GM18520 (cell line): Measurements from ENCODE around the gene SIRPB2.
A peak's percentile ranks its signal among the peaks of the same experiment; 100 is the strongest.

Source experiments
- ATAC-seq: cut with Tn5 transposase; IDR thresholded peaks from one replicate; pipeline ENCODE4 v1.9.1; 2021; ENCODE audit not compliant: unreplicated experiment

Gene SIRPB2

GRCh38 chr20:1472556-1473245, 18.5 kb downstream of the SIRPB2 start:
- no peak for ATAC-seq

GRCh38 chr20:1471242-1471641, 20.0 kb downstream of the SIRPB2 start:
- no peak for ATAC-seq

- ATAC-seq = no peak
Observed at GRCh38 chr20:1469925-1470571, 21.2 kb downstream of the SIRPB2 start.

DNA sequence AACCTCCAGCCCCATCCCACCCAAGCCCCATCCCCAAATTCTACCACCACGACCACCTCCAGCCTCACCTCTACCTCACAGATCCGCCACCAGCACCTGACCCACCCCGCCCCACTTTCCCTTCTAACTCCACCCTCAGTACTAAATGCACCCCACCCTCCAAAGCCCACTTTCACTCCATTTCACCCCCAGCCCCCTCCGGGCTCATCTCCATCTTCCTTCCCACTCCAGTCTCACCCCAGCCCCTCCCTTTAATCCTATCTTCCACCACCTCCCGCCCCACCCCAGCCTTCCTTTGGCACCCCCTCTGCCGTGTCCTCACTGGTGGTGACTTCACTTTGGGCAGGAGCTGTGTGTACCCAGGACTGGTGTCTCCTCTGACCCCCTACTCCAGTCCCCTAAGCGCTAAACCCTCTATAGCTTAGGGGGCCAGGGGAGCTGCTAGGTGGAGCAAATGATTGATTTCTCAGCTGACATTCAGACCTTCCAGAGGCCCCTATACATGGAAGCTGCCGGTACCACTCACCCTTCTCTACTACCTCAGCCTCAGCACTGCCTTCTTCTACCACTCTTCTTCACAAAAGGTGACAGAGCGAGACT, 21.8 kb downstream of the SIRPB2 start:
- ATAC-seq = no peak

DNA sequence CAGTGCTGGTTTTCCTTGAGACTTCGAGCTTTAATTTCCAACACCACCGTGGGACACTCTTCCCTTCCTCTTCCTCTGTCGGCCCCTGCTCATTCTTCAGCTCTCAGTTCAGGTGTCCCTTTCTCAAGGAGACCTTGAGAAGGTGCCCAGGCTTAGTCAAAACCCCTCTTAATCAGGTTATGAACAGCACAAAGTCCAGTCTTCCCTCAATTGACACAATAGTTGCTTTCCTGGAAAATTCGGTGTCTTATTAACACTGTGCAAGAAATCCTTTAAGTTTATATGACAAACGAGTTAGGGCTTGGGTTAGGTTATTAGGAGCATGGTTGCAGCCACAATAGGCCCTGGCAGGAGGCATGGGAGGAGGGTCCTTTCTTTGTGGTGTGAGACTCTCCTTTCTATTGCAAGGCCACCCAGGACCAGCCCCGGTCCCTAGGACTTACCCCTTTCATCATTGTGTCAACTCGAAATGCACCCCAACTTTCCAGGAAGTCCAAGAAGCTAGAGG, 23.0 kb downstream of the SIRPB2 start:
- no peak for ATAC-seq

DNA sequence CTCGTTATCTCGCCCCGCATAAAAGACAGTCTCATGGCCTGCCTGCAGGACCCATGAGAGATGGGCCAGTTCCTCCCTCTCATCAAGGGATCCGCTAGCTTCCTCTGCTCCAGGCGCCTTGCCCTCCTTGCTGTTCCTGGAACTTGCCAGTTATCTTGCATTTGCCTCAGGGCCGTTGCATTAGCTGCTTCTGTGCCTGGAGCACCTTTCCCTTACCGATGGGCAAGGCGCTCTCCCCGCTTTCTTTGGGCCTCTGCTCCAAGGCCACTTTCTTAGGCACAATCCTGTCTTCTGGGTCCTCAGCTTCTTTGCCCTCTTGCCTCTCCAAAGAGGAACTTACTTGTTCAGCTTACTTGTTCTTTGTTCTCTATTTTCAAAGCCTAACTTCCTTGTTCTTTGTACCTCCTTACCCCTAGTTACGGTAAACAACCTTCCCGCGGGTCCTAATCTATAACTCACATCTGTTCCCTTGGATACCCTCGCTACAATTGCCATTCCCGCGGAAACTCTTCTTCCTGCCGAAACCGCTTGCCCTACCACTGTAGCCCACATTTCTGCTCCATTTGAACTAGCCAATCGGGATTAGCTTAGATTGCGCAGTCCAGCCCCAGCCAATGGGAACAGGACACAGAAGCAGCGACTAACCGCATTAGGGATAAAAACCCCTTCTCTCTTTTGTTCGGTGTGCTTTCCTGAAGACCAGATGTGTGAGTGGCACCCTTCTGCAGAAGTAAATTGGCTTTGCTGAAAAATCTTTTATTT, 23.7 kb downstream of the SIRPB2 start:
- ATAC-seq = no peak

DNA sequence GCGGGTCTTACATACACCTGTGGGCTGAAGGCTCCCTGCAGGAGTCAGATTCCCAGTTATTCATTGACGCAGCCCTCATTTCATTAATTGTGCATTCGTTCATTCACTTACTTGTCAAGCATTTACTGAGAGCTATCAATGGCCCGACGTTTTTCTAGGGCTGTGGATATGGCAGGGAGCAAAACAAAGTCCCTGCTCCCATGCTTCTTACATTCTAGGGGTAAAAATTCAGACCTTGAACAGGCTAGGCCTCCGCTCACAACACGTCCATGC, 24.2 kb downstream of the SIRPB2 start:
- no peak for ATAC-seq

- peak; percentile 79 for ATAC-seq
Observed at GRCh38 chr20:1466211-1467081, 24.8 kb downstream of the SIRPB2 start, which contains the start of gene NSFL1C. NSFL1C (minus strand) TSS chr20:1466849; CDS start chr20:1466824, 25 bp downstream.

GRCh38 chr20:1465470-1466210, 25.6 kb downstream of the SIRPB2 start:
- no peak for ATAC-seq

DNA sequence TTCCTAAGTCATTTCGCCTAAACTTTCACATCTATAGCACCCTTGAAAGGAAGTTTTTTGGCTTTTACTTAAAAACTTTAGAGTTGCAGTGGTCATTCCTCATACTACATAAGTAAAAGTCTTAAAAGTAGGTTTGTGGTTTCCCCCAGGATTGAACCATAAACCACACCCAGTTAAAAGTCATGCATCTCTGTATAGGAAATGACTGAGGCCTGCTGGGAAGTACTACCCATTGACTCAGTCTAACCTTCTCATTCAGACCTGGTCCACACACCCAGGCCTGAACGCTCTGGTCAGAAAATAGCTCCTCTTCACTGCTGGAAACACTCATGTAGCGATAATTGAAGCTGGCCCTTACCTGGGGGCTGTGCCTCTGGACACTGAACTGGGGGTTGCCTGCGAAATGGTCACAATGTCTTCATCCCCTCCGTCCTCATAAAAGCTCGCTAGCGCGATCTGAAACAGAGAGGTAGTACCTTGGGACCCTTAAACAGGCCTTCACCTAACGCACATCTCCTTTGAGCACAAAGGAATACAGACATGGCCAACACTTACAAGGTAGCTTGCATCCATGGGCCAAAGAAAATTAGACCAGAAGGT, 27.1 kb downstream of the SIRPB2 start:
- ATAC-seq = no peak

- ATAC-seq = no peak
Observed at GRCh38 chr20:1462834-1463233, 28.4 kb downstream of the SIRPB2 start.

DNA sequence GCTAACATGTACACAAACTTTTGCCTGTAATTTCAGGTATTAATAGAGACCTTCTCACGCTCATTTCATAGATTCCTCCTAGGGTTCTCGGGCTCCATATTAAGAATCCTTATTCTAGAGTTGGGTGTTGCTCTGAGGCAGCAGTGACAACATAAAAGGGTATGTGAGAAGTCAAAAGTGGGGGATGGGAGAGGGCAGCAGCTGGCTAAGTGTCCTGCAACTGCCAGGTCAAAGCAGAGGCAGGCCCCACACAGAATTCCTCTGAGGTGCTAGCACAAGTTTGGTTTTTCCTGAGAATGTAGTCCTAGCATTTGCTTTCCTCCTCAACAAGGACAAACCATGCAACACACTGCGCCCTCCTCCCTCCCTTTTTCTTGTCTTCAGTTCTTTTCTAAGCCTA, 29.2 kb downstream of the SIRPB2 start:
- ATAC-seq = no peak

DNA sequence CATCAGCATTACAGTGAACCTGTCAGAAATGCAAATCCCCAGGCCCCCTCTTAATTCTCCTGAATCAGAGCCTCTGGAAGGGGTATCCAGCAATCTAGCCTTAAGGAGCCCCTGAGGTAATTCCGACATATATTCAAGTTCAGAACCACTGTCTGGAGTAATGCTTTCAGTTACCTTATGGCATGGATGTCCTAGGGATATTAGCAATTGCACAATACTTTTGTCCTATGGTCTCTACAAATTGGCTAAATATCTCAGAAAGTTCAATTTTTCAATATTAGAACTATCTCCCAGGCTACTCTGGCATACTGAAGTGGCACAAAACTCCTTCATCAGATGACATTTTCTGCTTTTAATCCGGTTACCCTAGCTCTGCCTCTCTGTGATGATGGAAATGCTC, 30.9 kb downstream of the SIRPB2 start:
- ATAC-seq = no peak

- no peak for ATAC-seq
Observed at GRCh38 chr20:1457992-1458391, 33.2 kb downstream of the SIRPB2 start.

- no peak for ATAC-seq
Observed at GRCh38 chr20:1456300-1456699, 34.9 kb downstream of the SIRPB2 start.

GRCh38 chr20:1450926-1451491, 40.2 kb downstream of the SIRPB2 start:
- ATAC-seq = no peak

- no peak for ATAC-seq
Observed at GRCh38 chr20:1449370-1449769, 41.9 kb downstream of the SIRPB2 start.

GRCh38 chr20:1448081-1448620, 43.1 kb downstream of the SIRPB2 start:
- no peak for ATAC-seq

GRCh38 chr20:1446536-1446935, 44.7 kb downstream of the SIRPB2 start:
- no peak for ATAC-seq
